NB4 (cell line): ENCODE data around the gene RMND5A.

Experiments used
- DNase-seq: peaks from one replicate; pipeline ENCODE4 v3.0.0; 2010; ENCODE audit warnings: low read depth
- H3K4me3 ChIP-seq: one replicate; pipeline ENCODE4 v1.5.1; 2011; ENCODE audit warnings: mild to moderate bottlenecking, low read depth, low read length, moderate library complexity
- CTCF ChIP-seq: IDR thresholded peaks from one replicate; pipeline ENCODE4 v1.5.1; 2012; ENCODE audit warnings: low read depth, low read length
- MAX ChIP-seq: IDR thresholded peaks from 2 replicates; pipeline ENCODE4 v1.6.1; 2011; ENCODE audit warnings: low read depth, low read length
- MYC ChIP-seq: IDR thresholded peaks from 2 replicates; pipeline ENCODE4 v1.6.1; 2011; ENCODE audit warnings: low read depth, low read length
- POLR2A ChIP-seq: IDR thresholded peaks from 2 replicates; pipeline ENCODE4 v1.6.1; 2011; ENCODE audit warnings: mild to moderate bottlenecking; ENCODE audit not compliant: insufficient read length; ENCODE audit errors: extremely low read depth

Gene RMND5A

GRCh38 chr2:86826951-86827350, 106.9 kb downstream of the RMND5A start:
- no peak overlapping the region for H3K4me3 ChIP-seq
- no peak for DNase-seq
- TF ChIP-seq MAX (no peak), CTCF (no peak), MYC (no peak), POLR2A (no peak)
